Pons (tissue), 1 donor: ENCODE data around the gene ABL2.
A peak's percentile ranks its signal among the peaks of the same experiment; 100 is the strongest.
"Not testable (repeated sequence)": the region's sequence is repeated elsewhere in the genome, so short reads cannot be mapped to it uniquely, and the experiment has no call there.

Source experiments
- DNase-seq: peaks from one replicate; pipeline ENCODE4 v3.0.0-alpha.2; 2016; ENCODE audit warnings: low spot score

Gene ABL2

DNA sequence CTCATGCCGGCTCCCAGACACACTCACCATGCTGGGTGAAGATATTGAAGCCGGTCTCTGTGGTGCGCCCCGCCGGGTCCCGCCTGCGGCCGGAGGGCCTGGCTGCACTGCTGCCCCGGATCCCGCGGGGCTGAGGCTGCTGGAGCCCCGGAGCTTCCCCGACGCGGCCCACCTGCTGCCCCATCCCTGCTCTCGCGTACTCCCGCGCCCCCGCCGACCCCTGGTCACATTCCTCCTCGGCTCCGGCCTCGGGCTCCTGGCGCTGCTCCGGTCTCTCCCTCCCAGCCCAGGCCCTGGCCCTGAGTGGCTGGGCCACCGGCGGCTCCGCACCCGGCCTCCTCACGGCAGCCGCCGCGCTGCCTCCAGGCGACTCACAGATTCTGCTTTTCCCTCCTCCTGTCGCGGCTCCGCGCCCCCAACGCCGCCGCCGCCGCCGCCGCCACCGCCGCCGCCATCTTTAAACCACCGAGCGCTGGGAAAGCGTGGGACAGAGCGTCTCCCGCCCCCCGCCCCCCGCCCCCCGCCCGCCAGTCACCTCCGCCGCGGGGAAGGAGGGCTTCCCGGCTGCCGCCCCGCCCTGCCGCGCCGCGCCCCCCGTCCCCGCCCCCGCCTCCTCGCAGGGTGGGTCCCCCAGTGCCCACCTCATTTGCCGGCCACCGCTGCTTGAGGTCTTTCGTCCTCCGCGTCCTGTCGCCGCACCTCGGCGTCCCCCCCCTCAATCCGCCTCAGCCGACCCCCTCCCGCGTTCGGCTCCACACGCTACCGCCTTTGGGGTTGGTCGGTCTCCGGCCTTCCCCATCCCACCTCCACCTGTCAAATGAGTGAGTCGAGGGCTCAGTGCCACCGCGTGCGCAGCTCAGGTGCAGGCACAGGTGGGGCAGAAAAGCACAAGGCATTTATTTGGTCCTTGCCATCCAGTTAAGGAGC, at the start of gene ABL2:
ABL2 (minus strand) TSS at position 464 of the 927 bp plus-strand sequence; CDS start at position 184, 280 bp downstream.
- no peak for DNase-seq

DNA sequence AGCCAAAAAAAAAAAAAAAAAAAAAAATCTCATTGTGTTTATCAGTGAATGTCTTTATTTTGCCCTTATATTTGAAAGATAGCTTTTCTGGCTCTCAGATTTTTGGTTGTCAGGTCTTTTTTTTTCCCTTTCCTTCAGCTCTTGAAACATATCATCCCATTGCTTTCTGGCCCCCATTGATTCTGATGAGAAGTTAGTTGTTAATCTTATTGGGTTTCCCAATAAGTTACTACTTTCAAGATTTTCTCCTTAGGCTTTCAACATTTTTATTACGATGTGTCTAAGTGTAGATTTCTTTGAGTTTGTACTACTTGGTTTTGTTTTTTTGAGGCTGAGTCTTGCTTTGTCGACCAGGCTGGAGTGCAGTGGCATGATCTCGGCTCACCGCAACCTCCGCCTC, 49.4 kb upstream of the ABL2 start:
- no peak for DNase-seq

- not testable (repeated sequence) for DNase-seq
These were observed 44.9 kb upstream of the ABL2 start for GRCh38 chr1:179274424-179274823.

- DNase-seq, result no peak
These were observed 39.6 kb upstream of the ABL2 start for GRCh38 chr1:179269071-179269470.

- no peak for DNase-seq
These were observed 35.0 kb upstream of the ABL2 start for GRCh38 chr1:179264507-179264906.

DNA sequence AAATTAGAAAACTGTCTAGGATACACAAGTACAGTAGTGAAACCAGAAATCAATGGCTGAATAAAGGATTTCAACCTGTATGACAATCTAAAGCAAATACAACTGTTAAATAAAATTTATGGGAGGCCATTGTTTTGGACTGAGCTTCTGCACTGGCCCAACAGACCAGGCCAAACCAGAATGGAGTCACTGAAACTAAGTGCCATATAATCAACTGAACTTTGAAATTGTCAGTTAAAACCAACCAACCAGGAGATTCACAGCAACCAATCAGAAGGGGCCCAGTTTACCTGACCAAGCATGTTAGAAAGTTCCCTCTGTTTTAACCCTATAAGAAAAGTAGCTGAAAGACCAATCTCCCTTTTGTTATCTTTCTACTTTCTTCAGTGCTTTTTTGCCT, 33.6 kb upstream of the ABL2 start:
- DNase-seq, result no peak

DNA sequence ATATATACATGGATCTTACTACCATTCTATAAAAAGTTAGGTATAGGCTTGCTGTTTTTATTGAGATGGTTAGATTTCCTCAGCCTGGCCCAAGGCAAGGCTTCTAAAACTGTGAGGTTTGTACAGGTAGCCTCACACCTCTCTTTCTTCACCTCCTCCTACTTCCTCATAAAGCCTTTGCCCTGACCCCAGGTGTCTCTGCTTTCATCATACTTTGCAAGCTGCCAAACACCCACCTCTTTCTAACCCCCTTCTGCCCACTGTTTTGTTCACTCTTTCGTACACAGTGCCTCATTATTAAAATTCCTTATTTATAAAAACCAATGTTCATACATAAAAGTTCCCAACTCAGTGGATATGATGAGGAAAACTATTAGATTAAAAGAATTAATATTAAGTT, 32.7 kb upstream of the ABL2 start:
- DNase-seq, result no peak

GRCh38 chr1:179253286-179253972, 24.0 kb upstream of the ABL2 start:
- no peak for DNase-seq

DNA sequence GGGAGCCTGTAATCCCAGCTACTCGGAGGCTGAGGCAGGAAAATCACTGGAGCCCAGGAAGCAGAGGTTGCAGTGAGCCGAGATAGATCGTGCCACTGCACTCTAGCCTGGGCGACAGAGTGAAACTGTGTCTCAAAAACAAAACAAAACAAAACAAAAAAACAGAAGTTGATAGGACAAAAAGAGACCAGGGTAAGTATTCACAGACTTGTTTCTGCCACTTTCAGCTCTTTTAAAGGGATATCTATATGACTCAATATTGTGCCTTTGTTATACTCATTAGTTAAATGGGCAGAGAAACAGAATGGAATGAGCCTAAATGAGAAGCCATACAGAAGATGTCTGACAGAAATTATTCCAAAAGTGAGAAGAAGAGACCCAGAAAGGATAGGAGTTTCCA, 23.1 kb upstream of the ABL2 start:
- no peak for DNase-seq

DNA sequence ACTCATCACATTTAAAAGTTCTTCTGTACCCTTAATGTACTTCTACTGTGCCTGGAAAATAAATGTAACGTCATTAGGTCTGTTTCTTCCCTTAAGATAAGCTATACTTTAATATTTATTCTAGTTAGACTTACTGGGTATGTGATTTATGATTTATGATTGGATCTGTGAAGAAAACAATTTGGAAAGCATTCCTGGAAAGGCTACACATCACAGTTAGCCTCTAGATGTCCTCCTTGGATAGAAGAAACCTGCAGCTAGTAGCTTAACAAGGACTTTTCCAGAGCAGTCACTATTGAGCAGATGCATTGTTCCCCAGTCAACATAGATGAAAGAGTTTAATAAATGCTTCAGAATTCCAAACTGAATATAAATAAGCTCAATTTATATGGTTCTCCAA, 22.2 kb upstream of the ABL2 start:
- DNase-seq, result peak; percentile 72

GRCh38 chr1:179247923-179248322, 18.4 kb upstream of the ABL2 start:
- no peak for DNase-seq

DNA sequence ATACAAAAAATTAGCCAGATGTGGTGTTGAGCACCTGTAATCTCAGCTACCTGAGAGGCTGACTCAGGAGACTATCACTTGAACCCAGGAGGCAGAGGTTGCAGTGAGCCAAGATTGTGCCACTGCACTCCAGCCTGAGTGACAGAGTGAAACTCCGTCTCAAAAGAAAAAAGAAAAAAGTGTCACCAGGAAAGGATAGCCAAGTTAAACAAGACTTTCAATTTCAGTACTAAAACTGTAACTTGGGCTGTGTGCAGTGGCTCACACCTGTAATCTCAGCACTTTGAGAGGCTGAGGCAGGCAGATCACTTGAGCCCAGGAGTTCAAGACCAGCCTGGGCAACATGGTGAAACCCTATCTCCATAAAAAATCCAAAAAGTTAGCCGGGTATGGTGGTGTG, 15.9 kb upstream of the ABL2 start:
- DNase-seq, result not testable (repeated sequence)

DNA sequence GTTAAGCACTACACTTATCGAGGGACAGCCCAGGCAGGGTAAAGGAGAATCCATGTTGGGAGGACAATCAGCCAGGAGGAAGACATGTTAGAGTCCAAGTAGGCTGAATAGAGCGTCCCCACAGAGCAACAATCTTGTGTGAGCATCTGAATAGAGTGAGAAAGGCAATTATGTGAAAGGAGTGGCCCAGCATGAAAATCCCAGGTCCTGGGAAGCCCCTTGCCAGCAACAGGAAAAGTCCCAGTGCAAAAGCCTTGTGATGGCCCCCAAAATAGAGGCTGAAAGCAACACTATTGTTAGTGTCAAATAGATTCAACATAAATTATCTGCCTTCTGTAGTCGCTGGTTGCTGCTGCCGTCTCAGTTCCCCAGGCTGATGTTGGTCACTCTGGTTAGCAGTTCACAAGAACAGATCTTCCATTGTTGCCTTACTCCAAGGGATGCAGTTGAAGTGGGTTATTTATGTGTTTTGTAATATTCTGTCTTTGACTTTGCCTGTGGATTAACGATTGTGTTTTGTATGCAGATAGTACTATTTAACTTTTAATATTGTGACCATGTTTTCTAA, 12.1 kb upstream of the ABL2 start:
- peak; percentile 72 for DNase-seq

DNA sequence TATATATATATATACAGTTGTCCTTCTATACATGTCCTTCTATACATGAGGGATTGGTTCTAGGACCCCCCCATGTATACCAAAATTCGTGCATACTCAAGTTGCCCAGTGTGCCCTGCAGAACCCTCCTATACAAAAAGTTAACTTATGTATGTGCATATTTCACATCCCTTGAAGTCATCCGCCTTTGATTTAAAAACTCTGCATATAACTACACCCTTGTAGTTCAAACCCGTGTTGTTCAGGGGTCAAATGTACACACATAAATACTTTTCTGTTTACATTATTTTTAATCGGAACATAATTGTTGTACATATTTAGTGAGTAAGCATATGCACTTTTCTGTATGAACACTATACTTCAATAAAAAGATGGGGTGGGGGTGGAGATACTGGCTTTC, 7.7 kb upstream of the ABL2 start:
- DNase-seq, result no peak

DNA sequence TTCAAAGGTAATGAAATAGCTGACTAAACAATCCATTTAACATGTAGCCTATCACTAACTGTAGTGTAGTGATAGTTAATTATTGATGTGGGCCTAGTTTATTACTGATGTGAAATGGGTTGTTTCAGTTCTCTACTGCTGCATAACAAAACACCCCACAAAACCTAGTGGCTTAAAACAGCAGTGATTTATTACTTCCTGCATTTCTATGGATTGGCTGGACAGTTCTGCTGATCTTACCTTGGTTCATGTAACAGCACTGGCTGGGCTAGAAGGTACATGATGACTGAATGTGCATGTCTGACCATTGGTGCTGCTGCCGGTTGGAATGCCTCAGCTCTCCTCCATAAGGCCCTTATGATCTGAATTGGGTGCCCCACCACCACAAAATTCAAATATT, 5.4 kb upstream of the ABL2 start:
- DNase-seq, result no peak

GRCh38 chr1:179231923-179232322, 2.4 kb upstream of the ABL2 start:
- DNase-seq, result no peak

DNA sequence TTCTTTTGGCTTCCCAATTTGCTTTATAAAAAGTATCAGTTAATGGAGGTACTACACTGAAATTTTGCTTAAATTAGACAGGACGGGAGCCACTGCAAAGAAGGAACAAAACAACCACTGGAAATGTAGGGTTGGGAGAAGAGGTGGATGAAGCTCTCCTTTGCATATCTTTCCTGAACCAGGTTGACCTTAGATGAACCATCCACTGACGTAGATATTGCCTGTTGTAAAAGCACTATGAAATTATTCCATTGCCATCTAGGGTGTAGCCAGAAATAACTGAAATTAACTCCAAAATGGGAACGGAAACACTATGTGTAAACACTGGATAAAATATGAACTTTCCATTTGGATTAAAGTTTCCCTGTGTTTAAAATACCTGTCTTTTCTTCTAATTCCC, 1.2 kb upstream of the ABL2 start:
- no peak for DNase-seq

DNA sequence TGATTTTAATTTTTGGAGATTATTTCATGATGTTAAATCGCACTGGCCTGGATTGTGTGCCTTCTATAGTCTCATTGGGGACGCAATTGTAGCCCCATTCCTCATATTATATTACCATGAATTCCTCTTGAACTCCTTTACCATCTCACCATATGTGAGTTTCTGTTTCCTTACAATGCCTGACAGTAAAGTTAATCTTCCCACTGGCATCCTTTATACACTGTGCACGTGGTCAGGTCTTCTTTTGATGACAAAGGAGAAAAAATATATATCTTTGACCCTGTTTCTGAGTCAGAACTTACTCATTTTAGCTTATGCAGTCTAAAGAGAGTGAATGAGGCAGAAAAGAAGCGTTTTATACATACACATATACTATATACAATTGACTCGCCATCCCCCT, 774 bp upstream of the ABL2 start:
- DNase-seq, result peak; percentile 17

GRCh38 chr1:179228783-179229213, 679 bp downstream of the ABL2 start:
- peak; percentile 36 for DNase-seq

DNA sequence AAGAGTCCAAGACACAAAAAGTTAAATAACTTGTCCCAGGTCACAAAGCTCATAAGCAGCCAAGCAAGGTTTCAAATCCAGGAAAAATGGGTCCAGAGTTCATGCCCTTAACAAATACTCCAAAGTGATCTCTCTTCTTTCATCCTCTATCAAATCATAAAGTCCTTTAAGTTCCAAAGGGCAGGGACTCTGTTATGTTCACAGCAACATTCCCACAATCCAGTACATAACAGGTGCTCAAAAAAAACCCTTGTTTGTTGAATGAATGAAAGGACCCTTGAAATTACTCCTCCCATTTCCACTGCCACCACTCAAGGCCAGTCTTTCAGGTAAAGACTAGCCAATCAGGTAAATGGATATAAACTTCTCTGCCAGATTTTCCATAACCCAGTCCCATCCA, 2.7 kb downstream of the ABL2 start:
- no peak for DNase-seq

DNA sequence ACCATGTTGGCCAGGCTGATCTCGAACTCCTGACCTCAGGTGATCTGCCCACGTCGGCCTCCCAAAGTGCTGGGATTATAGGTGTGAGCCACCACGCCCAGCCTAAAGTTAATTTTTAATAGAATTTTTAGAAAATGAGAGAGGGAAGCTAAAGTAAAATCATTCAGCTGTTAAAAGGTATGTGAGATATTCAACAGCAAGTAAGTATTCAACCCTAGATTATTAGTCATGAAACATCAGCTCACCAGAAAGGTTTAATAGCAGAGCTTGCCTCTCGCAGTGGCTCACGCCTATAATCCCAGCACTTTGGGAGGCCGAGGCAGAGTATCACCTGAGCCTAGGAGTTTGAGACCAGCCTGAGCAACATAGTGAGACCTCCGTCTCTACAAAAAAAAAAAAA, 5.0 kb downstream of the ABL2 start:
- not testable (repeated sequence) for DNase-seq

- DNase-seq, result not testable (repeated sequence)
These were observed 8.4 kb downstream of the ABL2 start for GRCh38 chr1:179221121-179221520.

DNA sequence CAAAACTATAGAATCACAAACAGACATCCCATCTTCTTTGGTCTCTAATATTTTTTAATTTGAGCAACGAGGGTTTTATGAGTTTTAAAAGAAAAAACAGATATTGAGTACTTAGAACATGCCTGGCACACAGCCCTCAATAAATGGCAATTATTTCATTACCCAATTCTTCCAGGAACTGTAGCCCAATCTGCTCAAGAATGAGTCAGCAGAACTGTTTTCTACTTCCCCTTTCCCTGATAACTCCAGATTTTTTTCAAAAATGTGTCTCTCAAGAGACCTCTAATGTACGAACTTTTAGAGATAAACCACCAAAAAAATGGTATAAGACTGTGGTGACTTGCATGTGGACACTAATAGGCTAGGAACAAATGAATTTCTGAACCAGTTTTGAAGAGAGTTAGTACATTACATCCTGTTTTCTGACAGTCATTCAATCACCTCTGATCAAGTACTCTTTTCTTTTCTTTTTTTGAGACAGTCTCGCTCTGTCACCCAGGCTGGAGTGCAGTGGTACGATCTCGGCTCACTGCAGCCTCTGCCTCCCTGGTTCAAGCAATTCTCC, 11.5 kb downstream of the ABL2 start:
- no peak for DNase-seq
